Karpas-422 (cell line): ENCODE measurements around the gene PHF8. TPM values are rescaled to one million over a fixed set of nuclear protein-coding genes. Genes with fewer than 3 reads are reported as not detected.

Experiments
- DNase-seq: peaks from one replicate; pipeline ENCODE4 v3.0.0-alpha.2; 2015
- H2AFZ ChIP-seq: fragments of 200-600 bp; sonication (generic); 2 replicates; pipeline ENCODE4 v1.6.1; 2014; ENCODE audit warnings: antibody characterized with exemption, low read length, mixed read lengths
- H3K27ac ChIP-seq: fragments of 200-600 bp; sonication (generic); 2 replicates; pipeline ENCODE4 v1.5.1; 2014; ENCODE audit warnings: mild to moderate bottlenecking, low read length, moderate library complexity
- H3K27me3 ChIP-seq: fragments of 200-600 bp; sonication (generic); 2 replicates; pipeline ENCODE4 v1.6.1; 2014; ENCODE audit warnings: low read length, mixed read lengths
- H3K36me3 ChIP-seq: fragments of 200-600 bp; sonication (generic); 2 replicates; pipeline ENCODE4 v1.6.1; 2014; ENCODE audit warnings: low read length, mixed read lengths; ENCODE audit not compliant: insufficient read depth
- H3K4me1 ChIP-seq: fragments of 200-600 bp; sonication (generic); 2 replicates; pipeline ENCODE4 v1.6.1; 2014; ENCODE audit warnings: mild to moderate bottlenecking, low read length, mixed read lengths
- H3K4me2 ChIP-seq: fragments of 200-600 bp; sonication (generic); 2 replicates; pipeline ENCODE4 v1.6.1; 2014; ENCODE audit warnings: low read length, low read depth, mild to moderate bottlenecking; ENCODE audit not compliant: poor library complexity, severe bottlenecking
- H3K4me3 ChIP-seq: fragments of 200-600 bp; sonication (generic); 2 replicates; pipeline ENCODE4 v1.5.1; 2014; ENCODE audit warnings: mild to moderate bottlenecking, antibody characterized with exemption, low read length, mixed read lengths
- H3K79me2 ChIP-seq: fragments of 200-600 bp; sonication (generic); 2 replicates; pipeline ENCODE4 v1.6.1; 2014; ENCODE audit warnings: mild to moderate bottlenecking, low read length, mixed read lengths
- H3K9ac ChIP-seq: fragments of 200-600 bp; sonication (generic); 2 replicates; pipeline ENCODE4 v1.6.0; 2014; ENCODE audit warnings: low read length
- H3K9me2 ChIP-seq: fragments of 200-600 bp; sonication (generic), shearing (Covaris generic); replicated peaks from 2 replicates; pipeline ENCODE4 v1.6.0; 2014; ENCODE audit warnings: mild to moderate bottlenecking, low read length, moderate library complexity; ENCODE audit not compliant: insufficient read depth
- H3K9me3 ChIP-seq: fragments of 300-700, 200-600 bp; sonication (generic); 2 replicates; pipeline ENCODE4 v1.6.1; 2014; ENCODE audit warnings: low read length, mixed read lengths
- H4K20me1 ChIP-seq: fragments of 200-600 bp; sonication (generic); 2 replicates; pipeline ENCODE4 v1.6.1; 2014; ENCODE audit warnings: mild to moderate bottlenecking, antibody characterized with exemption, low read length, low read depth; ENCODE audit not compliant: insufficient read depth
- total RNA-seq: library from RNA; depleted of rRNA; stranded (reverse); fragments of >200 nt; shearing (Covaris generic); gene quantifications from 2 replicates; pipeline ENCODE4 v1.2.3, GENCODE V29; 2014; ENCODE audit warnings: low replicate concordance

The PHF8 gene
- total RNA-seq, 1 experiment from 2014 or later = 43.3 TPM

- H3K9me3 ChIP-seq = no peaks in the 10 kb centered on the region
- no peak overlapping the region for H3K27ac ChIP-seq
- H4K20me1 ChIP-seq = no peaks in the 10 kb centered on the region
- no peaks in the 10 kb centered on the region for H3K9me2 ChIP-seq
- DNase-seq = no peak
- no peaks in the 10 kb centered on the region for H3K27me3 ChIP-seq
- no peaks in the 10 kb centered on the region for H3K79me2 ChIP-seq
- no peak overlapping the region for H3K4me2 ChIP-seq
- H3K9ac ChIP-seq = no peak overlapping the region
- H2AFZ ChIP-seq = no peak overlapping the region
- H3K4me1 ChIP-seq = no peaks in the 10 kb centered on the region
- no peak overlapping the region for H3K4me3 ChIP-seq
- no peaks in the 10 kb centered on the region for H3K36me3 ChIP-seq
Measured at GRCh38 chrX:54007682-54008081, 36.6 kb downstream of the PHF8 start.

- H4K20me1 ChIP-seq = no peaks in the 10 kb centered on the region
- H3K79me2 ChIP-seq = no peaks in the 10 kb centered on the region
- H3K36me3 ChIP-seq = 0 out of 2 replicates have a peak, but pooled peaks cover 3% of the 10 kb centered on the region
- H3K4me3 ChIP-seq = no peak overlapping the region
- no peak overlapping the region for H3K4me2 ChIP-seq
- H3K9ac ChIP-seq = no peak overlapping the region
- H3K27me3 ChIP-seq = no peaks in the 10 kb centered on the region
- no peaks in the 10 kb centered on the region for H3K9me2 ChIP-seq
- H3K9me3 ChIP-seq = no peaks in the 10 kb centered on the region
- no peak for DNase-seq
- no peak overlapping the region for H3K27ac ChIP-seq
- no peaks in the 10 kb centered on the region for H3K4me1 ChIP-seq
- no peak overlapping the region for H2AFZ ChIP-seq
Measured at GRCh38 chrX:53997724-53998123, 46.5 kb downstream of the PHF8 start.

GRCh38 chrX:53992589-53992988 lies 51.7 kb downstream of the PHF8 start:
- Histone ChIP-seq H3K79me2 (no peaks in the 10 kb centered on the region), H2AFZ (no peak overlapping the region), H3K27ac (no peak overlapping the region), H4K20me1 (no peaks in the 10 kb centered on the region), H3K36me3 (0 out of 2 replicates have a peak, but pooled peaks cover 3% of the 10 kb centered on the region), H3K4me3 (no peak overlapping the region), H3K9ac (no peak overlapping the region), H3K4me2 (no peak overlapping the region), H3K27me3 (no peaks in the 10 kb centered on the region), H3K9me2 (no peaks in the 10 kb centered on the region), H3K9me3 (no peaks in the 10 kb centered on the region), H3K4me1 (no peaks in the 10 kb centered on the region)
- no peak for DNase-seq

GRCh38 chrX:53990171-53990570 lies 54.1 kb downstream of the PHF8 start:
- Histone ChIP-seq H3K79me2 (no peaks in the 10 kb centered on the region), H3K4me3 (no peak overlapping the region), H3K4me1 (no peaks in the 10 kb centered on the region), H3K9ac (no peak overlapping the region), H3K9me3 (no peaks in the 10 kb centered on the region), H3K27me3 (no peaks in the 10 kb centered on the region), H4K20me1 (no peaks in the 10 kb centered on the region), H3K36me3 (0 out of 2 replicates have a peak, but pooled peaks cover 1% of the 10 kb centered on the region), H3K9me2 (no peaks in the 10 kb centered on the region), H3K4me2 (no peak overlapping the region), H3K27ac (no peak overlapping the region), H2AFZ (no peak overlapping the region)
- no peak for DNase-seq

- H3K9me3 ChIP-seq = no peaks in the 10 kb centered on the region
- H3K79me2 ChIP-seq = no peaks in the 10 kb centered on the region
- no peak overlapping the region for H3K9ac ChIP-seq
- DNase-seq = no peak
- H4K20me1 ChIP-seq = no peaks in the 10 kb centered on the region
- H3K4me2 ChIP-seq = no peak overlapping the region
- H3K4me3 ChIP-seq = no peak overlapping the region
- no peak overlapping the region for H3K27ac ChIP-seq
- no peaks in the 10 kb centered on the region for H3K9me2 ChIP-seq
- H3K27me3 ChIP-seq = no peaks in the 10 kb centered on the region
- no peaks in the 10 kb centered on the region for H3K36me3 ChIP-seq
- no peaks in the 10 kb centered on the region for H3K4me1 ChIP-seq
- H2AFZ ChIP-seq = no peak overlapping the region
Measured at GRCh38 chrX:53984895-53985294, 59.4 kb downstream of the PHF8 start.

GRCh38 chrX:53974529-53974928 lies 69.7 kb downstream of the PHF8 start:
- H3K9ac ChIP-seq = no peak overlapping the region
- H3K9me3 ChIP-seq = peaks cover 4% of the 10 kb centered on the region; the same call in 1 of the 2 replicates
- no peak for DNase-seq
- H3K27ac ChIP-seq = no peak overlapping the region
- no peaks in the 10 kb centered on the region for H4K20me1 ChIP-seq
- peaks cover 3% of the 10 kb centered on the region; the same call in 1 of the 2 replicates for H3K36me3 ChIP-seq
- no peak overlapping the region for H3K4me3 ChIP-seq
- H3K27me3 ChIP-seq = no peaks in the 10 kb centered on the region
- H3K79me2 ChIP-seq = 0 out of 2 replicates have a peak, but pooled peaks cover 3% of the 10 kb centered on the region
- no peak overlapping the region for H3K4me2 ChIP-seq
- no peaks in the 10 kb centered on the region for H3K4me1 ChIP-seq
- no peak overlapping the region for H2AFZ ChIP-seq
- H3K9me2 ChIP-seq = no peaks in the 10 kb centered on the region

- no peak for DNase-seq
- no peaks in the 10 kb centered on the region for H3K4me1 ChIP-seq
- H3K27ac ChIP-seq = no peak overlapping the region
- H3K4me3 ChIP-seq = no peak overlapping the region
- peaks cover 7% of the 10 kb centered on the region; the same call in 1 of the 2 replicates for H3K36me3 ChIP-seq
- no peaks in the 10 kb centered on the region for H4K20me1 ChIP-seq
- H3K4me2 ChIP-seq = no peak overlapping the region
- H2AFZ ChIP-seq = no peak overlapping the region
- no peaks in the 10 kb centered on the region for H3K27me3 ChIP-seq
- H3K9ac ChIP-seq = no peak overlapping the region
- H3K9me2 ChIP-seq = no peaks in the 10 kb centered on the region
- H3K79me2 ChIP-seq = 0 out of 2 replicates have a peak, but pooled peaks cover 3% of the 10 kb centered on the region
- H3K9me3 ChIP-seq = peaks cover 4% of the 10 kb centered on the region; the same call in 1 of the 2 replicates
Measured at GRCh38 chrX:53969540-53969939, 74.7 kb downstream of the PHF8 start.

- Histone ChIP-seq H3K9me2 (no peaks in the 10 kb centered on the region), H3K4me1 (no peaks in the 10 kb centered on the region), H3K27ac (no peak overlapping the region), H3K4me2 (no peak overlapping the region), H3K79me2 (no peaks in the 10 kb centered on the region), H2AFZ (no peak overlapping the region), H3K9me3 (no peaks in the 10 kb centered on the region), H3K4me3 (no peak overlapping the region), H3K27me3 (no peaks in the 10 kb centered on the region), H4K20me1 (no peaks in the 10 kb centered on the region), H3K36me3 (no peaks in the 10 kb centered on the region), H3K9ac (no peak overlapping the region)
- no peak for DNase-seq
Measured at GRCh38 chrX:53950130-53950733, 94.0 kb downstream of the PHF8 start.
